ENCODE data around the gene PML. TPM values are rescaled to one million over a fixed set of nuclear protein-coding genes. Genes with fewer than 3 reads are reported as not detected.

The PML gene
- total RNA-seq, 1 experiment from 2014 or later = 24.6 TPM

GRCh38 chr15:73985101-73985873 is 9.2 kb upstream of the PML start:
- Histone ChIP-seq H4K8ac (replicated peaks; ENCODE audit: insufficient read length, low read depth, low read length) (no peak overlapping the region), H3T11ph (ENCODE audit: low read length) (no peak overlapping the region), H4K91ac (ENCODE audit: insufficient read length, low read depth, low read length) (no peak overlapping the region), H3K9me3 (ENCODE audit: control insufficient read depth, low read depth, low read length) (no peaks in the 10 kb centered on the region), H3K79me1 (ENCODE audit: insufficient read depth, low read depth, low read length, poor library complexity, severe bottlenecking) (no peaks in the 10 kb centered on the region), H2AK5ac (ENCODE audit: insufficient read length, low read length) (no peak overlapping the region), H4K20me1 (ENCODE audit: control insufficient read depth, insufficient read depth, insufficient read length) (no peaks in the 10 kb centered on the region), H3K18ac (ENCODE audit: insufficient read length, low read depth, low read length) (no peak overlapping the region), H3K4me2 (ENCODE audit: insufficient read depth, insufficient read length, low read length) (no peak overlapping the region), H4K5ac (ENCODE audit: insufficient read length, low read depth, low read length) (no peak overlapping the region), H2AFZ (ENCODE audit: low read length) (no peak overlapping the region), H2BK20ac (ENCODE audit: low read depth, low read length, poor library complexity, severe bottlenecking) (no peak overlapping the region), H2BK120ac (ENCODE audit: low read depth, low read length, poor library complexity, severe bottlenecking) (no peak overlapping the region), H3K23ac (ENCODE audit: insufficient read length, low read depth, low read length) (no peak overlapping the region), H3K4me1 (ENCODE audit: insufficient read depth, low read length) (no peaks in the 10 kb centered on the region), H2BK15ac (ENCODE audit: low read depth, low read length) (no peak overlapping the region), H3K9ac (ENCODE audit: extremely low read depth, insufficient read length, low read length) (no peak overlapping the region), H3K14ac (ENCODE audit: insufficient read depth, low read length) (no peak overlapping the region), H3K56ac (ENCODE audit: insufficient read length, low read depth, low read length) (no peak overlapping the region), H2BK5ac (ENCODE audit: insufficient read length, low read length) (no peak overlapping the region), H3K79me2 (ENCODE audit: insufficient read depth, low read length) (no peaks in the 10 kb centered on the region), H3K23me2 (ENCODE audit: insufficient read length, low read depth, low read length, poor library complexity, severe bottlenecking) (no peaks in the 10 kb centered on the region), H2BK12ac (ENCODE audit: insufficient read length, low read depth, low read length) (no peak overlapping the region), H3K27ac (ENCODE audit: insufficient read length, low read depth, low read length) (no peak overlapping the region), H3K27me3 (ENCODE audit: insufficient read depth, low read length) (no peaks in the 10 kb centered on the region), H3K4ac (ENCODE audit: low read depth, low read length) (no peak overlapping the region)
- Mint-ChIP-seq H3K4me1 (peaks cover 3 to 5% of the 10 kb centered on the region in 2 experiments; a peak in 3 of 4 replicates), H3K4me3 (no peak overlapping the region), H3K27me3 (ENCODE audit: low read depth) (peaks cover 4% of the 10 kb centered on the region), H3K36me3 (ENCODE audit: insufficient read depth in 1 of 3, low read depth in 3 of 3) (no peaks in the 10 kb centered on the region), H3K27ac (no peak overlapping the region), H3K9me3 (no peaks in the 10 kb centered on the region)
- no CpG with 5 or more reads among the region's 13 CpGs for WGBS (ENCODE audit: extremely low coverage, insufficient read length, low lambda C conversion rate)
- TF ChIP-seq CTCF (conservative IDR thresholded peaks at IDR 0.05) = no peak
- DNase-seq = no peak

Data from H9 (cell line).